OCI-LY7 (cell line): ENCODE data around the gene LGR6. TPM values are rescaled to one million over a fixed set of nuclear protein-coding genes. Genes with fewer than 3 reads are reported as not detected.

Experiments
- BruUV-seq: library from RNA; stranded (reverse); fragments of 400-500 nt; replicated peaks from 2 replicates; lab custom pipeline; 2021; lab: Mats Ljungman, UMichigan
- CTCF ChIA-PET: fragments of 300-600 bp; sonication (Branson Sonifier 250); formaldehyde crosslinking; loops from one replicate; lab custom pipeline; 2022; ENCODE audit warnings: antibody characterized with exemption; ENCODE audit not compliant: unreplicated experiment; lab: Charles Lee
- POLR2A ChIA-PET: fragments of 300-600 bp; sonication (Branson Sonifier 250); formaldehyde crosslinking; loops from one replicate; lab custom pipeline; 2022; ENCODE audit warnings: antibody characterized with exemption; lab: Charles Lee
- DNase-seq: peaks from one replicate; pipeline ENCODE4 v3.0.0-alpha.2; 2015; ENCODE audit warnings: low spot score
- H2AFZ ChIP-seq: fragments of 200-600 bp; sonication (generic), shearing (Covaris generic); 2 replicates; pipeline ENCODE4 v1.6.1; 2014; ENCODE audit warnings: mild to moderate bottlenecking, antibody characterized with exemption, low read length, moderate library complexity
- H3K27ac ChIP-seq: fragments of 200-600 bp; sonication (generic); 2 replicates; pipeline ENCODE4 v1.5.1; 2014; ENCODE audit warnings: mixed run types, low read depth, mild to moderate bottlenecking, moderate library complexity, low read length, inconsistent platforms; ENCODE audit not compliant: poor library complexity, severe bottlenecking
- H3K36me3 ChIP-seq: fragments of 200-600 bp; sonication (generic); 2 replicates; pipeline ENCODE4 v1.6.1; 2014; ENCODE audit warnings: mild to moderate bottlenecking, antibody characterized with exemption, low read length, moderate library complexity, mixed read lengths; ENCODE audit not compliant: insufficient read depth
- H3K4me1 ChIP-seq: fragments of 200-600 bp; sonication (generic); 2 replicates; pipeline ENCODE4 v1.5.1; 2014; ENCODE audit warnings: mild to moderate bottlenecking, low read length; ENCODE audit not compliant: insufficient read depth, poor library complexity, severe bottlenecking
- H3K4me2 ChIP-seq: fragments of 200-600 bp; sonication (generic); 2 replicates; pipeline ENCODE4 v1.6.1; 2014; ENCODE audit warnings: mild to moderate bottlenecking, low read length
- H3K4me3 ChIP-seq: fragments of 200-600 bp; sonication (generic); 2 replicates; pipeline ENCODE4 v1.5.1; 2014; ENCODE audit warnings: mild to moderate bottlenecking, low read depth, low read length; ENCODE audit not compliant: poor library complexity, severe bottlenecking
- H3K79me2 ChIP-seq: fragments of 200-600 bp; sonication (generic); 2 replicates; pipeline ENCODE4 v1.6.1; 2016; ENCODE audit warnings: low read depth, mild to moderate bottlenecking, low read length, moderate library complexity, mixed read lengths; ENCODE audit not compliant: insufficient read depth
- H3K9me2 ChIP-seq: fragments of 200-600 bp; sonication (generic); 2 replicates; pipeline ENCODE4 v1.6.1; 2016; ENCODE audit warnings: mild to moderate bottlenecking, low read length, mixed read lengths; ENCODE audit not compliant: insufficient read depth
- H3K9me3 ChIP-seq: fragments of 200-600 bp; sonication (generic); 2 replicates; pipeline ENCODE4 v1.6.1; 2014; ENCODE audit warnings: mild to moderate bottlenecking, mixed run types, low read length, mixed read lengths
- H4K20me1 ChIP-seq: fragments of 200-600 bp; sonication (generic); 2 replicates; pipeline ENCODE4 v1.6.1; 2014; ENCODE audit warnings: mild to moderate bottlenecking, antibody characterized with exemption, low read length, moderate library complexity, mixed read lengths; ENCODE audit not compliant: insufficient read depth
- CTCF ChIP-seq: fragments of 200-600 bp; sonication (generic); conservative IDR thresholded peaks from 2 replicates; pipeline ENCODE4 v1.5.1; 2014; ENCODE audit warnings: mild to moderate bottlenecking, antibody characterized with exemption, low read length, moderate library complexity, mixed read lengths
- EZH2phosphoT487 ChIP-seq: fragments of 200-600 bp; sonication (generic); IDR thresholded peaks from 2 replicates; pipeline ENCODE4 v1.6.1; 2018; ENCODE audit warnings: low read depth, borderline replicate concordance, mild to moderate bottlenecking, mixed run types, antibody characterized with exemption, low read length, moderate library complexity, mixed read lengths
- intact Hi-C: fragments of 100-400 bp; cut with micrococcal nuclease; formaldehyde crosslinking; loops from one replicate; pipeline ENCODE4 v1.10.0; 2022; ENCODE audit not compliant: unreplicated experiment
- total RNA-seq, 2 experiments: library from RNA; depleted of rRNA in 1 of 2; stranded (reverse); fragments of >200 nt in 1 of 2; shearing (Covaris generic) in 1 of 2; gene quantifications; 2 replicates each; pipeline ENCODE4 v1.2.3, GENCODE V29; 2014 to 2022

The LGR6 gene
- total RNA-seq, 2 experiments from 2014 or later, result not detected

DNA sequence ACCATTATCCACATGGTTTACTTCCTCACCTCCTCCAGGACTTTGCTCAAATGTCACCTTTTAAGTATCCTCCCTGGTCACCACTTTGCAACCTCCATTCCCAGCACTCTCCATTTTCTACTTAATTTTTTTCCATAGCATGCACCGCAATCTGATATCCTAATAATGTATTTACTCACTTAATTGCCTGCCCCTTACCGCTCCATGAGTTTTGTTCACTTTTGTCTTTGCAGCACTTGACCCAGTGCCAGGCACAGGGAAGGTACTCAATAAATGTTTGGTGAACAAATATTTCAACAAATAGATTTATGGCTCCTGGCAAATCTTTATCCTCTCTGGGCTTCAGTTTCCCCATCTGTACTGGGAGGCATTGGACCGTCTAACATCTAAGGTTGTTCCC, 94.6 kb downstream of the LGR6 start:
- no peaks in the 10 kb centered on the region for H3K36me3 ChIP-seq
- no peaks in the 10 kb centered on the region for H3K79me2 ChIP-seq
- H3K9me2 ChIP-seq, result no peaks in the 10 kb centered on the region
- ChIA-PET CTCF (no interaction called here), POLR2A (no interaction called here)
- H3K9me3 ChIP-seq, result no peaks in the 10 kb centered on the region
- no peak overlapping the region for H3K27ac ChIP-seq
- H3K4me2 ChIP-seq, result no peak overlapping the region
- no peaks in the 10 kb centered on the region for H4K20me1 ChIP-seq
- H2AFZ ChIP-seq, result no peak overlapping the region
- no peak for DNase-seq
- intact Hi-C loops, result no loop called here
- peaks cover 6% of the 10 kb centered on the region for H3K4me1 ChIP-seq
- no peak overlapping the region for H3K4me3 ChIP-seq
- TF ChIP-seq CTCF (no peak), EZH2phosphoT487 (no peak)
- no TSS peak for BruUV-seq

- Histone ChIP-seq H3K4me1 (no peaks in the 10 kb centered on the region), H3K27ac (no peak overlapping the region), H3K9me2 (no peaks in the 10 kb centered on the region), H3K79me2 (no peaks in the 10 kb centered on the region), H4K20me1 (no peaks in the 10 kb centered on the region), H2AFZ (no peak overlapping the region), H3K4me2 (no peak overlapping the region), H3K36me3 (no peaks in the 10 kb centered on the region), H3K4me3 (no peak overlapping the region), H3K9me3 (no peaks in the 10 kb centered on the region)
- intact Hi-C loops, result no loop called here
- POLR2A ChIA-PET, result no interaction called here
- DNase-seq, result no peak
- TF ChIP-seq EZH2phosphoT487 (no peak), CTCF (no peak)
- no TSS peak for BruUV-seq
- CTCF ChIA-PET, result no interaction called here
Measured at GRCh38 chr1:202289009-202289408, 95.4 kb downstream of the LGR6 start.

GRCh38 chr1:202291001-202291400, 97.4 kb downstream of the LGR6 start:
- Histone ChIP-seq H3K4me1 (no peaks in the 10 kb centered on the region), H3K27ac (no peak overlapping the region), H3K9me3 (no peaks in the 10 kb centered on the region), H3K4me2 (no peak overlapping the region), H2AFZ (no peak overlapping the region), H3K4me3 (no peak overlapping the region), H3K79me2 (no peaks in the 10 kb centered on the region), H4K20me1 (no peaks in the 10 kb centered on the region), H3K9me2 (no peaks in the 10 kb centered on the region), H3K36me3 (no peaks in the 10 kb centered on the region)
- no TSS peak for BruUV-seq
- TF ChIP-seq CTCF, result no peak
- no peak for TF ChIP-seq EZH2phosphoT487
- POLR2A ChIA-PET, result no interaction called here
- CTCF ChIA-PET, result no interaction called here
- intact Hi-C loops, result no loop called here
- DNase-seq, result no peak
